Body of pancreas (tissue), 4 donors: ENCODE results near the gene UBQLN3. TPM values are rescaled to one million over a fixed set of nuclear protein-coding genes. Genes with fewer than 3 reads are reported as not detected.

Source experiments
- ATAC-seq: fragments of 150-250 bp; one replicate; pipeline ENCODE4 v1.9.1; 2016
- DNase-seq, 4 donors: peaks; one replicate each; pipeline ENCODE4 v3.0.0-alpha.2; 2019
- H3K27ac ChIP-seq, 4 donors: fragments of 200-600 bp; sonication (generic); 1 replicate in 3 of 4; 2 replicates in 1 of 4; pipeline versions ENCODE4 v1.5.1 to v1.6.1; 2016 to 2019; ENCODE audit warnings: mild to moderate bottlenecking in 1 of 4, mixed read lengths in 1 of 4, moderate library complexity in 1 of 4
- H3K27me3 ChIP-seq, 2 donors: fragments of 200-600 bp; sonication (generic); one replicate each; pipeline ENCODE4 v1.6.0; 2016; ENCODE audit warnings: mild to moderate bottlenecking in 1 of 2
- H3K36me3 ChIP-seq, 2 donors: fragments of 200-600 bp; sonication (generic); replicated peaks in 1 of 2; 2 replicates each; pipeline ENCODE4 v1.5.1; 2016; ENCODE audit warnings: low read depth in 2 of 2; ENCODE audit not compliant: insufficient read depth in 1 of 2
- H3K4me1 ChIP-seq: fragments of 200-600 bp; sonication (generic); one replicate; pipeline ENCODE4 v1.6.0; 2016
- H3K4me3 ChIP-seq, 2 donors: fragments of 200-600 bp; sonication (generic); 1 replicate in 1 of 2; 2 replicates in 1 of 2; pipeline ENCODE4 v1.5.1; 2016 to 2019
- H3K9me3 ChIP-seq, 3 donors: fragments of 200-600 bp; sonication (generic); 1 replicate in 2 of 3; 2 replicates in 1 of 3; pipeline ENCODE4 v1.5.1; 2016
- CTCF ChIP-seq, 7 experiments: fragments of 450-650 bp in 4 of 7; fragments of 200-600 bp in 3 of 7; sonication (generic) in 3 of 7; IDR thresholded peaks; one replicate each; pipeline ENCODE4 v1.5.1; 2016 to 2019; ENCODE audit warnings: antibody characterized with exemption in 7 of 7
- POLR2A ChIP-seq, 3 donors: fragments of 450-650 bp; IDR thresholded peaks; one replicate each; pipeline ENCODE4 v1.6.1; 2016; ENCODE audit warnings: antibody characterized with exemption in 3 of 3, mild to moderate bottlenecking in 2 of 3
- WGBS, 2 donors: methylation state at CpG; one replicate each; pipeline ENCODE4 v1.1.5; 2017; 5-methylcytosine and 5-hydroxymethylcytosine counted together
- intact Hi-C: fragments of 100-400 bp; cut with DNase I; formaldehyde crosslinking; loops from one replicate; pipeline ENCODE4 v1.15.1; 2023
- total RNA-seq, 2 donors: library from RNA; depleted of rRNA; stranded (reverse); fragments of >200 nt; gene quantifications; one replicate each; pipeline ENCODE4 v1.1.0, GENCODE V29; 2016

The UBQLN3 gene
- total RNA-seq, 2 donors from 2014 or later, result 1.3 TPM; not detected in 1

- DNase-seq (no peak), ATAC-seq (no peak)
- Histone ChIP-seq H3K27ac (no peak overlapping the region), H3K4me1 (no peaks in the 10 kb centered on the region), H3K4me3 (no peak overlapping the region), H3K27me3 (no peaks in the 10 kb centered on the region), H3K36me3 (no peaks in the 10 kb centered on the region), H3K9me3 (no peaks in the 10 kb centered on the region)
- WGBS, 2 donors, result 63 to 64% methylated on average over 1 of the region's 1 CpG
- no peak for TF ChIP-seq CTCF (IDR thresholded peaks at IDR 0.05)
- TF ChIP-seq POLR2A (IDR thresholded peaks at IDR 0.05), result no peak
- intact Hi-C loops, result no loop called here
Measured at GRCh38 chr11:5534046-5534445, 24.3 kb upstream of the UBQLN3 start.

GRCh38 chr11:5531053-5531831 lies 21.5 kb upstream of the UBQLN3 start:
- Histone ChIP-seq H3K27ac (no peak overlapping the region), H3K4me3 (no peak overlapping the region), H3K9me3 (no peaks in the 10 kb centered on the region), H3K36me3 (no peaks in the 10 kb centered on the region), H3K27me3 (no peaks in the 10 kb centered on the region), H3K4me1 (no peaks in the 10 kb centered on the region)
- ATAC-seq, result no peak
- 55 to 74% methylated on average over 2 of the region's 2 CpGs for WGBS, 2 donors
- no peak for TF ChIP-seq CTCF (IDR thresholded peaks at IDR 0.05)
- TF ChIP-seq POLR2A (IDR thresholded peaks at IDR 0.05), result no peak
- DNase-seq, result no peak
- intact Hi-C loops, result no loop called here

- H3K4me1 ChIP-seq, result no peaks in the 10 kb centered on the region
- no peak for TF ChIP-seq POLR2A (IDR thresholded peaks at IDR 0.05)
- TF ChIP-seq CTCF (IDR thresholded peaks at IDR 0.05), result no peak
- no peaks in the 10 kb centered on the region for H3K9me3 ChIP-seq
- no peak overlapping the region for H3K4me3 ChIP-seq
- intact Hi-C loops, result no loop called here
- ATAC-seq (no peak), DNase-seq (no peak)
- H3K27me3 ChIP-seq, result no peaks in the 10 kb centered on the region
- 23 to 25% methylated on average over 1 of the region's 1 CpG for WGBS, 2 donors
- no peaks in the 10 kb centered on the region for H3K36me3 ChIP-seq
- H3K27ac ChIP-seq, result no peak overlapping the region
Measured at GRCh38 chr11:5528495-5528894, 18.7 kb upstream of the UBQLN3 start.

- DNase-seq, result no peak
- Histone ChIP-seq H3K27me3 (no peaks in the 10 kb centered on the region), H3K27ac (no peak overlapping the region), H3K4me1 (no peaks in the 10 kb centered on the region), H3K4me3 (no peak overlapping the region), H3K9me3 (no peaks in the 10 kb centered on the region), H3K36me3 (no peaks in the 10 kb centered on the region)
- no peak for TF ChIP-seq POLR2A (IDR thresholded peaks at IDR 0.05)
- no peak for TF ChIP-seq CTCF (IDR thresholded peaks at IDR 0.05)
- intact Hi-C loops, result no loop called here
- WGBS, 2 donors, result 85% methylated on average over 5 of the region's 5 CpGs; no CpG with 5 or more reads in 1 of the 2 donors
- no peak for ATAC-seq
Measured at GRCh38 chr11:5527716-5528115, 18.0 kb upstream of the UBQLN3 start.

- ATAC-seq (no peak), DNase-seq (no peak)
- no peak overlapping the region for H3K4me3 ChIP-seq
- no peaks in the 10 kb centered on the region for H3K4me1 ChIP-seq
- H3K27ac ChIP-seq, result no peak overlapping the region
- H3K36me3 ChIP-seq, result no peaks in the 10 kb centered on the region
- 53 to 73% methylated on average over 3 of the region's 3 CpGs for WGBS, 2 donors
- H3K9me3 ChIP-seq, result no peaks in the 10 kb centered on the region
- TF ChIP-seq POLR2A (IDR thresholded peaks at IDR 0.05) (no peak), CTCF (IDR thresholded peaks at IDR 0.05) (no peak)
- intact Hi-C loops, result no loop called here
- no peaks in the 10 kb centered on the region for H3K27me3 ChIP-seq
Measured at GRCh38 chr11:5524756-5525155, 15.0 kb upstream of the UBQLN3 start.
